OCI-LY1 (cell line): Measurements from ENCODE around the gene SHISA4.

Experiments used
- H2AFZ ChIP-seq: fragments of 200-600 bp; sonication (generic), shearing (Covaris generic); 2 replicates; pipeline ENCODE4 v1.6.0; 2014; ENCODE audit warnings: antibody characterized with exemption, mild to moderate bottlenecking, low read length
- H3F3A ChIP-seq: fragments of 200-600 bp; sonication (generic), shearing (Covaris generic); 2 replicates; pipeline ENCODE4 v1.6.0; 2014; ENCODE audit warnings: mild to moderate bottlenecking, antibody characterized with exemption, low read length, moderate library complexity; ENCODE audit not compliant: insufficient read depth
- H3K27ac ChIP-seq: fragments of 200-600 bp; sonication (generic); 2 replicates; pipeline ENCODE4 v1.5.1; 2014; ENCODE audit warnings: low read length, mixed run types, mild to moderate bottlenecking, low read depth; ENCODE audit not compliant: poor library complexity, severe bottlenecking
- H3K27me3 ChIP-seq: fragments of 200-600 bp; sonication (generic); 2 replicates; pipeline ENCODE4 v1.6.0; 2014; ENCODE audit warnings: antibody characterized with exemption, mild to moderate bottlenecking, low read length, moderate library complexity; ENCODE audit not compliant: insufficient read depth
- H3K36me3 ChIP-seq: fragments of 200-600 bp; sonication (generic); 2 replicates; pipeline ENCODE4 v1.6.1; 2014; ENCODE audit warnings: mild to moderate bottlenecking, antibody characterized with exemption, low read length, moderate library complexity, mixed read lengths; ENCODE audit not compliant: insufficient read depth
- H3K4me1 ChIP-seq: fragments of 200-600 bp; sonication (generic); 2 replicates; pipeline ENCODE4 v1.5.1; 2014; ENCODE audit warnings: mild to moderate bottlenecking, low read length, moderate library complexity; ENCODE audit not compliant: insufficient read depth, severe bottlenecking
- H3K4me2 ChIP-seq: fragments of 200-600 bp; sonication (generic), shearing (Covaris generic); 2 replicates; pipeline ENCODE4 v1.6.1; 2014; ENCODE audit warnings: low read length
- H3K4me3 ChIP-seq: fragments of 200-600 bp; sonication (generic); 2 replicates; pipeline ENCODE4 v1.5.1; 2014; ENCODE audit warnings: low read length, low read depth, mild to moderate bottlenecking, mixed read lengths; ENCODE audit not compliant: poor library complexity, severe bottlenecking
- H3K79me2 ChIP-seq: fragments of 200-600 bp; shearing (Covaris generic); 2 replicates; pipeline ENCODE4 v1.6.1; 2016; ENCODE audit warnings: mixed run types, low read length, mixed read lengths; ENCODE audit not compliant: insufficient read depth
- H3K9ac ChIP-seq: fragments of 200-600 bp; sonication (generic), shearing (Covaris generic); 2 replicates; pipeline ENCODE4 v1.6.1; 2014; ENCODE audit warnings: mild to moderate bottlenecking, low read length, mixed read lengths
- H3K9me2 ChIP-seq: fragments of 200-600 bp; sonication (generic), shearing (Covaris generic); 2 replicates; pipeline ENCODE4 v1.6.1; 2014; ENCODE audit warnings: low read depth, mild to moderate bottlenecking, low read length, mixed read lengths
- H3K9me3 ChIP-seq: fragments of 200-600 bp; shearing (Covaris generic); 2 replicates; pipeline ENCODE4 v1.6.1; 2014; ENCODE audit warnings: low read length, mixed read lengths
- H4K20me1 ChIP-seq: fragments of 200-600 bp; sonication (generic), shearing (Covaris generic); 2 replicates; pipeline ENCODE4 v1.6.0; 2016; ENCODE audit warnings: mild to moderate bottlenecking, low read length; ENCODE audit not compliant: insufficient read depth
- EZH2 ChIP-seq: fragments of 200-600 bp; sonication (generic), shearing (Covaris generic); IDR thresholded peaks from 2 replicates; pipeline ENCODE4 v1.8.0; 2017; ENCODE audit warnings: borderline replicate concordance, mixed run types, mild to moderate bottlenecking, antibody characterized with exemption, low read length, moderate library complexity, mixed read lengths
- TF ChIP-seq, protein P1 (sequence below): fragments of 200-600 bp; sonication (generic), shearing (Covaris generic); IDR thresholded peaks from 2 replicates; pipeline ENCODE4 v1.5.1; 2017; ENCODE audit warnings: mild to moderate bottlenecking, antibody characterized with exemption, low read length, moderate library complexity, mixed read lengths

SHISA4 gene

DNA sequence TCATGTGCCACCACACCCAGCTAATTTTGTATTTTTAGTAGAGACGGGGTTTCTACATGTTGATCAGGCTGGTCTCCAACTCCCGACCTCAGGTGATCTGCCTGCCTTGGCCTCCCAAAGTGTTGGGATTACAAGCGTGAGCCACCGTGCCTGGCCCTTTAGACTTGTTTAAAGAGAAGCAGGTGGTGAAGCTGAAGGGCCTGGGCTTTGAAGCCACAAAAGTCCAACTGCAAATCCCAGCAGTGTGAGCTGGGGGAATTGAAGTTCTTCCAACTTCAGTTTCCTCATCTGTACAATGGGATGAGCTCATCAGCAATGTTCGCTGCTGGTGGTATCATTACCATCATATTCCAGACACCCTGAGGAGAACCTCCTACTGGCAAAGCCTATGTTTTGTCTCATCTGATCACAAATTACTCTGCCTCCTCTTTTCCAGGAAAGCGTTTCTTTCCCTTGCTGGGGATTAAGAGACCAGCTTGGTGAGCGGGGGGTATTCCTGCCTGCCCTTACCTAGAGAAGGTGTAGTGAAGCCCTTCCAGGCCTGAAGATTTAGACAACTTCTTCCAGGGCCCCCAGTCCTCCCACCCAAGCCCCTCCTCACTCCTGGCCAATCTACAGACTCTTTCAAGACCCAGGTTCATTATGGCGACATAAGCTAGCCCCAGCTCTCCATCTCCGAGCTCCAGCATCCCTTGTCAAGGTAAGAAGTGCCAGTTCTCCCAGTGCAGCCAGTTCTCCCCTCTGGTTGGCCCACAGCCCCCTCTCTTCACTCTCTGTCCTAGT is 2.4 kb upstream of the SHISA4 start:
- Histone ChIP-seq H3K27ac (no peak overlapping the region), H3K4me3 (no peak overlapping the region), H3K9ac (no peak overlapping the region), H3F3A (no peaks in the 10 kb centered on the region), H3K27me3 (no peaks in the 10 kb centered on the region; the same call in 1 of the 2 replicates), H3K36me3 (no peaks in the 10 kb centered on the region), H3K9me2 (no peaks in the 10 kb centered on the region), H3K79me2 (no peaks in the 10 kb centered on the region), H2AFZ (no peak overlapping the region), H3K4me1 (no peaks in the 10 kb centered on the region), H3K9me3 (no peaks in the 10 kb centered on the region), H3K4me2 (no peak overlapping the region), H4K20me1 (no peaks in the 10 kb centered on the region)
- TF ChIP-seq, protein P1, sequence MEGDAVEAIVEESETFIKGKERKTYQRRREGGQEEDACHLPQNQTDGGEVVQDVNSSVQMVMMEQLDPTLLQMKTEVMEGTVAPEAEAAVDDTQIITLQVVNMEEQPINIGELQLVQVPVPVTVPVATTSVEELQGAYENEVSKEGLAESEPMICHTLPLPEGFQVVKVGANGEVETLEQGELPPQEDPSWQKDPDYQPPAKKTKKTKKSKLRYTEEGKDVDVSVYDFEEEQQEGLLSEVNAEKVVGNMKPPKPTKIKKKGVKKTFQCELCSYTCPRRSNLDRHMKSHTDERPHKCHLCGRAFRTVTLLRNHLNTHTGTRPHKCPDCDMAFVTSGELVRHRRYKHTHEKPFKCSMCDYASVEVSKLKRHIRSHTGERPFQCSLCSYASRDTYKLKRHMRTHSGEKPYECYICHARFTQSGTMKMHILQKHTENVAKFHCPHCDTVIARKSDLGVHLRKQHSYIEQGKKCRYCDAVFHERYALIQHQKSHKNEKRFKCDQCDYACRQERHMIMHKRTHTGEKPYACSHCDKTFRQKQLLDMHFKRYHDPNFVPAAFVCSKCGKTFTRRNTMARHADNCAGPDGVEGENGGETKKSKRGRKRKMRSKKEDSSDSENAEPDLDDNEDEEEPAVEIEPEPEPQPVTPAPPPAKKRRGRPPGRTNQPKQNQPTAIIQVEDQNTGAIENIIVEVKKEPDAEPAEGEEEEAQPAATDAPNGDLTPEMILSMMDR: no peak
- TF ChIP-seq EZH2: no peak

DNA sequence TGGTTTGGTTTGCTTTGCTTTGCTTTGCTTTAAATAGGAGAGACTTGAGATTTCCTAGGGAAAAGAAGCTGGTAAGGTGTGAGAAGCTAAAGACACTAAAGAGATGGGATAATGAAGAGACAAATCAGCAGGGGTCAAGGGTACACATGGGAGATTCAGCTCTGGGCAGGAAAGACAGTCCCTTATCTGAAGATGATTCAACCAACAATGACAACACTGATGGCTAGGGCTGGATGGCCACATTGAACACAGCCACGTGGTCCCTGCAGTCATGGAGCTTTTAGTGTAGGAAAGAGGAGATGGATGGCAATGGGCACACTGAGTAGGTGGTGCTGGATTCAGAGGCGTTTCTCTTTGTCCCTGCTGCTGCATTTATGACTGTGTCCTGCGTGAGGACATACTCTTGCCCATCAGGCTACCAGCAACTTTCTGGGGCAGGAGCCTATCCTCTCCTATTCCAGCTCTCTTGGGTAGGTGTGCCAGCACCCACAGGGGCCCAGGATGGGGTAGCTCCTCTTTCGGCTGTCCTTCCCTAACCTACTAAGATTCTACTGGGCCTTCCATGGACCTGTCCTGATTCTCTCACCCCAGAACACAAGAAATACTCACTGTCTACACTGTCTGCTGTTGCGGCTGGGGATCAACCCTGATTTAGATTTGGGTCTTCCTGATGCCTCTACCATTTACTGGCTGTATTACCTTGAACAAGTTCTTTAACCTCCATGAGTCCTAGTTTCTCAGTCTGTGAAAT is 1.4 kb upstream of the SHISA4 start:
- Histone ChIP-seq H3K4me3 (no peak overlapping the region), H3F3A (no peaks in the 10 kb centered on the region), H3K27me3 (no peaks in the 10 kb centered on the region; the same call in 1 of the 2 replicates), H3K9me2 (no peaks in the 10 kb centered on the region), H3K36me3 (no peaks in the 10 kb centered on the region), H3K9ac (no peak overlapping the region), H3K4me2 (no peak overlapping the region), H3K9me3 (no peaks in the 10 kb centered on the region), H3K79me2 (no peaks in the 10 kb centered on the region), H3K4me1 (no peaks in the 10 kb centered on the region), H2AFZ (no peak overlapping the region), H3K27ac (no peak overlapping the region), H4K20me1 (no peaks in the 10 kb centered on the region)
- no peak for TF ChIP-seq EZH2
- TF ChIP-seq, protein P1: no peak

DNA sequence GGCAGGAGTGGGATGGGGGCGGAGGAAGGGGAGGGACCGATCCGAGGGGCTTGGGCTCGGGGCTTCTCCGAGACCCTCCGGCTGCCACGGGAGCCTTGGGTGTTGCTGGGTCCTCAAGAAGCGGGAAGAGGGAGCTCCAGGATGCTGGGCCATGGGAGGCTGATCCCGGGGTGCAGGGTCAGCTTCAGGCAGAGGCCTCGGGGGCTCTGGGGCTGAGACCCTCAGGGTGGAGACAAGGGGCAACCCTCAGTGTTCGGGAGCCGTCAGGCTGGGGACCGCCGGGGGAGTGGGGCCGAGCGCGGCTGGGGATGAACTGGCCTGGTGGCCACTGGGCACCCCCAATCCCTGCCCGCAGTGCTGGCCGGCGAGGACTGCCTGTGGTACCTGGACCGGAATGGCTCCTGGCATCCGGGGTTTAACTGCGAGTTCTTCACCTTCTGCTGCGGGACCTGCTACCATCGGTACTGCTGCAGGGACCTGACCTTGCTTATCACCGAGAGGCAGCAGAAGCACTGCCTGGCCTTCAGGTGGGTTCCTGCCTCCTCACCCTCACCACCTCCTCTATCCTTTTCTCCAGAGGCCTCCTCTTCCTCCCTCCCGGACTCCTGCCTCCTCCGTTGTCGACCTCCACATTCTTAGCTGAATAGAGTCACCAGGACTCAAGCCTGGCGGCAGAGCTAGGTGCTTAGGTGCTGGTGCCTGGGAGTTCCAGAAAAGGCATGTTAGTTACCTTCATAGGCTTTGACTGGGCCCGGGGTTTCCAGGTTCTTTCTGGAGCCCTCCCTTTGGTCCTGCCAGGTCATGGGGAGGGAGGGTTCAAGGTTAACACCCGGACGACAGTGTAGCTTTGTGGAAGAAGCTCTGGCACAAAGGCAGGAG is 631 bp downstream of the SHISA4 start:
- H4K20me1 ChIP-seq: no peaks in the 10 kb centered on the region
- H3K27ac ChIP-seq: no peak overlapping the region
- H3K9me3 ChIP-seq: no peaks in the 10 kb centered on the region
- no peak overlapping the region for H3K9ac ChIP-seq
- no peaks in the 10 kb centered on the region for H3K36me3 ChIP-seq
- H3K4me2 ChIP-seq: no peak overlapping the region
- no peaks in the 10 kb centered on the region for H3K4me1 ChIP-seq
- no peaks in the 10 kb centered on the region for H3K9me2 ChIP-seq
- TF ChIP-seq EZH2: no peak
- TF ChIP-seq, protein P1: no peak
- no peaks in the 10 kb centered on the region; the same call in none of the 2 replicates for H3K27me3 ChIP-seq
- no peaks in the 10 kb centered on the region for H3F3A ChIP-seq
- H3K79me2 ChIP-seq: no peaks in the 10 kb centered on the region
- no peak overlapping the region for H3K4me3 ChIP-seq
- no peak overlapping the region for H2AFZ ChIP-seq
